ENCODE data around the gene VPS4A.
"Not testable (repeated sequence)": the region's sequence is repeated elsewhere in the genome, so short reads cannot be mapped to it uniquely, and the experiment has no call there.

Gene VPS4A

DNA sequence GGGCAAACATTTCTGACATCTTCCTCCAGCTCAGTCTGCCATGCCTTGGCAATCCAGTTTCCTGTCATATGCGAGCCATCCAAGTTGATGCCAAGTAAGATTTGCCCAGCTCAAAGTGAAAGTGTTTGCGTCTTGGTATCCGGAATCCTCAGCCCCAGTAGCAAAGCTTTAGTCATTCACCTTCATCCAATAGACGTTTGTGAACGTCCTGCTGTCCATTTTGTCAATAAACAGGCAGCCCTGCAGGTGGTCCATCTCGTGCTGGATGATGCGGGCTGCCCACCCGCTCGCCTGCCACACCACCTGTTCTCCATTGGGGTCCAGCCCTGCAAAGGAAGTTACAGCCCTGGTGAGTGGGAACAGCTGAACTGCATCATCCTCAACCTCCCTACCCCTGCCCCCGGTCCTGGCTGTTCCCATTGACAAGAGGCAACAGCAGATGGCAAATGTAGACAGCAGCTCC is 17.7 kb downstream of the VPS4A start:
- DNase-seq, result peak; percentile 45

DNA sequence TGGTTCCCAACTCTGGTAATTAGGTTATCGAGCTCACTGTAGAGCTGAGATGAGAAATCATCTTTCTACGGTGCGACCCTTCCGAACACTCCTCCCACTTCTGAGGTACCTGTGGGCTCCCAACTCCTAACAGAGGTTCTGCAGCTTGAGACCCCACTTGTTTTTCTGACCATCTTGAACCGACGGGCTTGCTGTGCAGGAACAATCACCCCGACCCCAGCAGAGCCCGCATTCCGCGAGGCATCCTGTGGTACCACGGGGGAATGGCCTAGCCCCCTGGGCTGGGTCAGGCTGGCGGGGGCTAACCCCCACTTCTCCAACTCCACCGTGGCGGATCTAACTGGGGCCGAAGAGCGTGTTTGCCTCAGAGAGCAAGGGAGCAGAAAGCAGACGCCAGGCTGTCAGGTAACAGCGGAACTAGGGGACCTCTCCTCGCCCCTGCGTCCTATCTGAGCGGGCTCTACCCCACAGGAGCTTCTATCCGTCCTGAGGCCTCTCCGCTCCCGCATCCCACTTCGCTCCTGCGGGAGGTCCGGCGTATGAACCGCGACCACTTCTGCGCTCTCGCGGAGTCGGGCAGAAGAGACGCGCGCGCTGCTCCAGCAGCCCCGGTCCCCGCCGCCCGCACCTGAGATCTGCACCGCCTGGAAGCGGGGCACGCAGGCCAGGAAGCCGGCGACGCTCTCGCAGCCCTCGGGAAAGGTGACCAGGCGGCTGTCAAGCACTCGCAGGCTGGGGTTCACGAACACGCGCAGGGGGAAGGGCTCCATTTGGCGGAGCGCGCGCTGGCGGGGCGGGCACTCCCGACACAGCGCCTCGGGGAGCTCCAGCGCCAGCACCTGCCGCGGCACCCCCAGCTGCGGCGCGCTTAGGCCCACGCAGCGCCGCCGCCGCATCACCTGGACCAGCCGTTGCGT is 18.5 kb downstream of the VPS4A start:
- DNase-seq, result peak; percentile 64

- peak; percentile 95 for DNase-seq
Observed at GRCh38 chr16:69330286-69331109, 19.3 kb downstream of the VPS4A start, which contains the start of gene PDF. TSS of gene PDF (minus strand) at chr16:69330588. CDS start at chr16:69330570, 18 bp downstream.

DNA sequence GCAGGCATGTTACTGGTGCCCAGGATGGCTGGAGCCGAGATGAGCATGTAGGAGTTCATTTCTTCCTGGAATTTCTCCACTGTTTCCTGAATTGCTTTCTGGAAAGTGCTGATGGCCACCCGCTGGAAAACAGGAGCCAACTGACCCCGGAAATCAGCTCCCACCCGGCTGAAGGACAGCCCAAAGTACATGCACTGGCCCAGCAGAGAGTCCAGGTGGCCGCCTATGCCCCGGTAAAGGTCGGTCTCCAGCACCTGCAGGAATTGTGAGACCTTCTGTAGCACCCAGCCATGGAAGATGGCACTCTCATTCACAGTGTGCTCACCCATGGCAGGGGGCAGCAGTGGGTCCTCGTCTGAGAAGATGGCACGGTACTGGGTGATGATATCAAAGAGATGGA is 23.5 kb downstream of the VPS4A start:
- DNase-seq, result no peak

DNA sequence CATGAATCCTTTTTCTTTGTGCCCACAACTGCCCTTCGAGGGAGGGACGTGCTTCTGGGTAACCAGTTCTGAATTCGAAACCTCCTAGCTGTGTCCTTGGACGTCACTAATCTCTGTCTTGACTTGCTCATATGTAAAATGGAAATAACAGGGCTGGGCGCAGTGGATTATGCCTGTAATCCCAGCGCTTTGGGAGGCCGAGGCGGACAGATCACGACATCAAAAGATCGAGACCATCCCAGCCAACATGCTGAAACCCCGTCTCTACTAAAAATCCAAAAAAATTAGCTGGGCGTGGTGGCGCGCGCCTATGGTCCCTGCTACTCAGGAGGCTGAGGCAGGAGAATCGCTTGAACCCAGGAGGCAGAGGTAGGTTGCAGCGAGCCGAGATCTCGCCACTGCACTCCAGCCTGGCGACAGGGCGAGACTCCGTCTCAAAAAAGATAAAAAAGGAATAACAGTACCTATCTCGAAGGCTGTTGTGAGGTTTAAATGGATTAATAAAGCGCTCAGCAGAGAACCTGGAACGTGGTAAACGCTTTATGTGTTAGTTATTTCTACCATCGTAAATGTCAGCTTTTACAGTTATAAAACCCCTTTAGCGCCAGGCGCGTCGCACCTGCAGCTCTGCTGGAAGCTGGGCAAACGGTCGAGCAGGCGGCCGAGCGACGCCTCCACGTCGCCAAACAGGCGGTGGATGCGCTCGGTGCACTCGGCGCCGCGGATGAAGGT is 27.6 kb downstream of the VPS4A start:
- no peak for DNase-seq

DNA sequence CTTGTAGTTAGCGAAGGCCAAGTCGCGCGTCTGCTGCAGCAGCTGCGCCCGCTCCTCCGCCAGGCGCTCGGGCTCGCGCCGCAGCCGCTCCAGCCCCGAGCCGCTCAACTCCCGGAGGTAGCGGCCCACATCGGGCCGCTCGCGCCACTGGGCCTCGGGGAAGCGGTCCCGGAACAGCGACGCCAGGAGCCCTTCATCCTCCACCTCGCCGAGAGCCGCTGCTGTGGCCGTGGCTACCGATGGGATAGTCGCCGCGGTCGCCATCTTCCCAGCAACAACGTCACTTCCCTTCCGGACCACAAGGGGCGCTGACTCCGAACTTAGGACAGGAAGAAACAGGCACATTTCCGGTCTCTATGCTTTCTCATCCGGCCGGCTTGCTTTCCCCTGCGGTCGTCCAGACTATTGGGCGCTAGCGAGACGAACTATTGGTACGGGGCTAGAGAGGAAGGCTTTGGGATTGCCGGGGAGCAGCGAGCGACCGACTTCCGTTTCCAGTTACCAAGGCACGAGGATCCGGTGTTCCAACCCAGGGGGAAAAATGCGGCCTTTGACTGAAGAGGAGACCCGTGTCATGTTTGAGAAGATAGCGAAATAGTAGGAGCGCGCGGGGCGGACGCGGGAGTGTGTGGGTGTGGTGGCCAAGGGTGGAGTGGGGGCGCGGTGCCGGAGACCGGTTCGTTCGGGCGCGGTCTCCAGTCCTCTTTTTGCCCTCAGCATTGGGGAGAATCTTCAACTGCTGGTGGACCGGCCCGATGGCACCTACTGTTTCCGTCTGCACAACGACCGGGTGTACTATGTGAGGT is 28.3 kb downstream of the VPS4A start, which contains the start of the genes COG8 and NIP7:
Gene COG8, minus strand, starts transcription at position 276 of the 806 bp plus-strand sequence. Its CDS starts 12 bp downstream, at position 264.
Gene NIP7, plus strand, starts transcription at position 484 of the 806 bp plus-strand sequence. Its CDS starts 58 bp downstream, at position 542.
- peak; percentile 99 for DNase-seq

DNA sequence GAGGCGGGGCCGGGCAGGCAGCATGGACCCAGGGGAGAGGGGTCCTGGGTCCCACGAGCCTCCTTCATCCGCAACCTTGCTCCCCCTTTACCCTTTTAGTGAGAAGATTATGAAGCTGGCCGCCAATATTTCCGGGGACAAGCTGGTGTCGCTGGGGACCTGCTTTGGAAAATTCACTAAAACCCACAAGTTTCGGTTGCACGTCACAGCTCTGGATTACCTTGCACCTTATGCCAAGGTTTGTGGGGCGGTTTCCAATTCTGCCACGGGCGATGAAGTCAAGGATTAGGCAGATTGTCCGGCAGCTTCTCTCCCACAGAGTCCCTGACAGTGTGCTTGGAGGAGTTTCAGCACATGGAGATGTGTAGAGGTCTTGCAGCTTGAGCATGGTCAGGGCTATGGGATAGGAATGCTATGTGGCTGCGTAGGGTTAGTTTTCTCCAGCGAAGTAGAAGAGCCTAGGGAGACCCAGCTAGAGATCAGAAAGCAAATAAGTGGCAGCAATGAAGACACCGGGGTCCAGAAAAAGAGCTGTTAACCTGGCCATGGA is 29.0 kb downstream of the VPS4A start:
- DNase-seq, result peak; percentile 35

DNA sequence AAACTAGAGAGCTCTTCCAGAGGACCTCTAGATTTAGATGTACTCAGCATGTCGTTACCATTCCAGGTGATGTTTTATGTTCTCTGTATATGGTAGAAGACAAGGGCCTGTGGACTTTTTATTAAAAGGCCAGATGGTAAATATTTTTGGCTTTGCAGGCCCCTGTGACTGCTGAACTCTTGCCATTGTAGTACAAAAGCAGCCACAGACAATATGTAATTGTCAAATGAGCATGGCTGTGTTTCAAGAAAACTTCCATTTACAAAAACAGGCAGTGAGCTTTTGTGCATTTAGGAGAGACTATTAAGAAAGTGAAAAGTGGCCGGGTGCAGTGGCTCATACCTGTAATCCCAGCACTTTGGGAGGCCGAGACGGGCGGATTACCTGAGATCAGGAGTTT is 33.0 kb downstream of the VPS4A start:
- no peak for DNase-seq

DNA sequence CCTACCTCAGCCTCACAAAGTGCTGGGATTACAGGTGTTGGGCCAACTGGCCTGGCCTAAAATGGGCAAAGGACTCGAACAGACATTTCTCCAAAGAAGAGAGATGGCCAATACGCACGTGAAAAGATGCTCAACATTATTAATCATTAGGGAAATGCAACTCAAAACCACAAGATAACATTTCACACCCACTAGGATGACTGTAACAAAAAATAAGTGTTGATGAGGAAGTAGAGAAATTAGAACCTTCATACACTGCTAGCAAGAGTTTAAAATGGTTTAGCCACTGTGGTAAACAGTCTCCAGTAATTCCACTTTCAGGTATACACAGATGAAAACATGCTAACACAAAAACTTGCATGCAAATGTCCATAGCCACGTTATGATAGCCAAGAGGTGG is 34.8 kb downstream of the VPS4A start:
- DNase-seq, result no peak

DNA sequence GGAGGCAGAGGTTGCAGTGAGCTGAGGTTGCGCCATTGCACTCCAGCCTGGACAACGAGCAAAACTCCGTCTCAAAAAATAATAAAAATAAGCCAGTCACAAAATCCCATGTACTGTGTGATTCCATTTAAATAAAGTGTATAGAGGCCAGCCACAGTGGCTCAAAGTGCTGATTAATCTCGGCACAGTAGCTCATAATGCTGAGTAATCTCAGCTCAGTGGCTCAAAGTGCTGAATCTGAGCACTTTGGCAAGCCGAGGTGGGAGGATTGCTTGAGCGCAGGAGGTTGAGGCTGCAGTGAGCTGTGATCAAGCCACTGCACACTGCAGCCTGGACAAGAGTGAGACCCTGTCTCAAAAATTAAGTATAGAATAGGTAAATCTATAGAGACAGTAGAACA is 35.5 kb downstream of the VPS4A start:
- DNase-seq, result no peak

DNA sequence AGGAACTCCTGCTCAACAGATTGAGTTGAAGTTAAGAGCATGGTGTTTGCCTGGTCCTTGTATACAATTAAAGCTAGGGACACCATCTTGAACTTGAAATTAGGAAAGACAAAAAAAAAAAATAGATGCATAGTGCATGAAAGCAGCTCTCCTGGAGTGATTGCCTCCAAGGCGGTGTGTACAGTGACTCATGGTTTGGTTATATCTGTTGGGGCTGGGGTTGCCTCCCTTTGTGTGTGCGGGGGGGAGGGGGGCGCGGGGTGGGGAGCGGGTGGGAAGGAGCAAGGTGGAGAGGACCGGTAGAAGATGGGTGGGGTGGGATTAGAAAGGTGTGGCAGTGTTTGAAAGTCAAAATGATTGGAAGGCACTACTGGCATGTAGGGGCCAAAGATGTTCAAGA is 37.1 kb downstream of the VPS4A start:
- DNase-seq, result no peak

DNA sequence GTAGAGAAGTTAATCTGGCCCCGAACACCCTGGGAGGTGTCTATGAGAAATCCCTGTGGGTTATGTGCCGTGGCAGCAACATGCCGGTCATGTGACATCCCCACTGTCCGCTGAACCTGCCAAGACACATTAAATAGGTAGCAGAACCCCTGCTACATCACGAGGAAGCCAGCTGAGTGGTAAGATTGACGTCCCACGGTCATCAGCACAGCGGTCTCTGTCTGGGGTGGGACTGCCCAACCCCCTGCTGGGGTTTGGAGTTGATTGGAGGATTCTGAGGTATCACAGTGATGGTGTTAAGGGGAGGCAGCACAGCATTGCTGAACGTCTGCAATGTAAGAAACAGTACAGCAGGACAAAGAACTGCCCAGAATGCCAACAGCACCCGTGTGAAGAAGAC is 38.4 kb downstream of the VPS4A start:
- DNase-seq, result no peak

DNA sequence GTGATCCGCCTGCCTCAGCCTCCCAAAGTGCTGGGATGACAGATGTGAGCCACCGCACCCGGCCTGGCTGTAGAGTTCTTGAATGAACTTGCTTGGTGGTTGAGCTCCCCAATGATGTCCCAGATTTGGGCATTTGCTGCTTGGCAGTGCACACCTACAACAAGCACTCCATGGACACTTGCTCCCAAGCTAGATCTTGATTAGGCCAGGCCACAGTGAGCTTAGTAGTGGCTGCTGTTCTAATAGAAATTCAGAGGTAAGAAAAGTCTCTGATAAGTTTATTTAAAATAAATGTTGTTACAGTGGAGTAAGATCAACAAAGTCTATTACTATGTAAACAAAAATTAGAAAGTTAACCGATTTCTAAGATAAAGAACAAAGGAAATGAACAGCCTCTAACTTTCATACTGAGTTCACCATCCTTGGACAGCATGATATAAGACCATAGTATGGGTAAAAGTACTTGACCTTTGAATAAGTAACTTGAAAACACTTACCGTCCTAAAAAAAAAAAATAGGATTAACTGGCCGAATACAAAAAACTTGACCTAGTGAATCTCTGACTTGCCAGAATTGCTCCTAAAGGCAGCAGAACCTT is 39.5 kb downstream of the VPS4A start:
- no peak for DNase-seq

DNA sequence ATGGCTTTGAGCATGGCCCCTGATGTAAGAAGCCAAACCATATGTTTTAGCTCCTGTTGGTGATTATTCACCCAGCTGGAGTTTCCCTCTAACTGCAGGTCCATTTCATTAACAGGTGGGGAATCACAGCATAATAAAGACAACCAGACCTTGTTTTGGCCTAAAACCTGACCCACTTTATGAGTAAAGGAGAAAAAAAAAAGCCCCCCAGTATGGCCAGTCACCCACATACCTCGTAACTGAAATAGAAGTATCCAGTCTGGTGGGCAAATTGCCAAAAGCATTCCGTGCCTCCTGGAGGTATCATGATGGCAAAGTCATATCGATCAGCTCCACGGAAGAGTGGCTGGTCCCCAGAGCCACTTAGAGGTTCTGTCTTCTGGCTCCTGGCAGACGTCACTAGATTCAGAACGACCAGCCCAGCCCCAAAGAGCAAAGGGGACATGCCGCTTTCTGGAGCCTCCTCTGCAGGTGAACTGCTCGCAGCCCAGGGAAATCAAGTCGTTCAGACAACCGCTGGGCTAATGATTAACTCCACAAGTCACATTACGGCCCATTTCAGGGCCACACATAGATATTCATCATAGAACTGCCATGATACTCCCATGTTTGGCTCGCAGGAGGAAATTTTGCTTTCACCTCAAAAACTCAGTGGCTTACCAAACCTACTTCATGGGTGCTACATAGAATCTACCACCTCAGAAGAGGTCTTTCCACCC is 40.3 kb downstream of the VPS4A start, which contains the start of gene TMED6:
Gene TMED6, minus strand, starts transcription at position 478 of the 719 bp plus-strand sequence. Its CDS starts 33 bp downstream, at position 445.
- DNase-seq, result no peak

DNA sequence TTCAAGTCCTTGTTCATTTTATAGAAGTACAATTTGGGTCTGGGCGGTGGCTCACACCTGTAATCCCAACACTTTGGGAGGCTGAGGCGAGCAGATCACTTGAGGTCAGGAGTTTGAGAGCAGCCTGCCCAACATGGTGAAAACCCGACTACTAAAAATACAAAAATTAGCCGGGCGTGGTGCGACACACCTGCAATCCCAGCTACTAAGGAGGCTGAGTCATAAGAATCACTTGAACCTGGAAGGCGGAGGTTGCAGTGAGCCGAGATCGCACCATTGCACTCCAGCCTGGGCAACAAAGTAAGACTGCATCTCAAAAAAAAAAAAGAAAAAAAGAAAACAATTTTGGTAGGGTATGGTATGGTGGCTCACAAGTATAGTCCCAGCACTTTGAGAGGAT is 48.9 kb downstream of the VPS4A start:
- DNase-seq, result not testable (repeated sequence)

DNA sequence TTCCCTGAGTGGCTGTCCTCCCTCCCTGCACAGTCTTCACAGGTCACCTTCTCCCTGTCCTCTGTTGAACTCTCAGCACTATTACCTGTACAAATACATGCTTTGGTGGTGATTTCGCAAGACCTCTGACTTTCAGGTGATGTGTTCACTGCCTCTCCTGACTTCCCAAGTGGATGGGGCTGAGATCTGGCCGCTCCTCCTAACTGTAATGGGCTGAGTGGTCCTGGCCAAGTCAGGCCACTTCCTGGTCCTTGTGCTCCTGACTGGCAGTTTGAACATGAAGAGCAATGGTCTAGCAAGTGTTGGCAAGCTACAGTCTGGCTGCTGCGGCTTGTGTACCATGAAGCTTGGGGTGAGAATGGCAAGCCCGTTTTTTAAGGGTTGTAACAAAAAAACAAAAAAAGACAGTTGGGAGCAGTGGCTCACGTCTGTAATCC is 52.1 kb downstream of the VPS4A start:
- no peak for DNase-seq

DNA sequence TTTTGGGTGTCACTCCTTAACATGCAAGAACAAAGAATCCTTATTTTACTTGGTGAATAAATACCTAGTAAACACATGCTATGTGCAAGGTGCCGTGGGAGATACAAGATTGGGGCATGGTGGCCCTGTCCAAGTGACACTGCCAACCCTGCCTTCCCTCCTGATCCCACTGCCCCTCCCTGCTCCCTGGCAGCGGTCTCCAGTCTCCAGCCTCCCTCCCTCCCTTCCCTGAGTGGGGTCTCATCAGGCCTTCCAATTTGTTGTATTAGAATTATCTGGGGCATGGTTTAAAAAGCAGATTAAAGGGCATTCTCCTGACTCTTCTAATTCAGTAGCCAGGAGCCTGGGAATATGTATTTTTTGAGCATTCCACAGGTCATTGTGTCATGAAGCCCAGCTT is 52.9 kb downstream of the VPS4A start:
- no peak for DNase-seq

GRCh38 chr16:69365901-69366300 is 54.8 kb downstream of the VPS4A start:
- DNase-seq, result no peak

- DNase-seq, result no peak
Observed at GRCh38 chr16:69366431-69366830, 55.3 kb downstream of the VPS4A start.

GRCh38 chr16:69367980-69368379 is 56.8 kb downstream of the VPS4A start:
- no peak for DNase-seq

Data from RPMI8226 (cell line).